ENCODE results near the gene SLC15A1.
A peak's percentile ranks its signal among the peaks of the same experiment; 100 is the strongest.

The SLC15A1 gene

DNA sequence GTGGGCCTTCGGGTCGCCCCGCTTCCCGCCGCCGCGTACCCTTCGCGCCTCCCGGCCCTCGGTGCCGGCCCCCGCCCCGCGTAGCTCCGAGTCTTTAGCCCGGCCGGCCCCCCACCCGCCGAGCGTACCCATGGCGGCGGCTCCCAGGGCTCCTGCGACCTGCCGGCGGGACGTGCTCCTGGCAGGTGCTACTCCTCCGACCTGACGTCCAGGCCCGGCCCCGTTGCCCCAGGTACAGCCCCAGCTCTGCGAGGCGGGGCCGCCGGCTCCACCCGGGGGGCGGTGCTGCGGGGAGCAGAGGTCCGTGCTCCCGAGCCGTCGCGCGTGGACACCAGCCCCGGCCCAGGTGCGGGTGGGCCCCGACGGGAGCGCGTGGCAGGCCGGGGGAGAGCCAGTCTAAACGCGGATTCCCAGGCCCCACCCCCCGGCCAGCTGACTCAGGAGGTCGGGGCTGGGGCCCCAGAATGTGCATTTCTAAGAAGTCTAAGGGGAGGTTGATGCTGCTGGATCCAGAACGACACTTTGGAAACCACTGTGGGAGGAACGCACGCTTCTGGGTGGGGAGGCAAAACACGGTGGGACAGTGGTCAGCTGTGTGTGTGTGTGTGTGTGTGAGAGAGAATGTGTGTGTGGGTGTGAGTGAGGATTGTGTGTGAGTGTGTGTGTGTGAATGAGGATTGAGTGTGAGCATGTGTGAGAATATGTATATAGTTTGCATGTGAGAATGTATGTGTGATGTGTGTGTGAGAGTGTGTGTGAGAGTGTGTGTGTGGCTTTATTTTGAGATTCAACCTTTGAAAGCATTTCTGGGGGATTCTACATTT lies at the start of gene SLC15A1:
Gene SLC15A1, minus strand, starts transcription at position 206 of the 824 bp plus-strand sequence. Its CDS starts 74 bp downstream, at position 132.
- DNase-seq (ENCODE audit: low read depth), result no peak
- H3K4me3 ChIP-seq (ENCODE audit: low read depth, low read length), result peak within 1 kb of the TSS; percentile 22

DNA sequence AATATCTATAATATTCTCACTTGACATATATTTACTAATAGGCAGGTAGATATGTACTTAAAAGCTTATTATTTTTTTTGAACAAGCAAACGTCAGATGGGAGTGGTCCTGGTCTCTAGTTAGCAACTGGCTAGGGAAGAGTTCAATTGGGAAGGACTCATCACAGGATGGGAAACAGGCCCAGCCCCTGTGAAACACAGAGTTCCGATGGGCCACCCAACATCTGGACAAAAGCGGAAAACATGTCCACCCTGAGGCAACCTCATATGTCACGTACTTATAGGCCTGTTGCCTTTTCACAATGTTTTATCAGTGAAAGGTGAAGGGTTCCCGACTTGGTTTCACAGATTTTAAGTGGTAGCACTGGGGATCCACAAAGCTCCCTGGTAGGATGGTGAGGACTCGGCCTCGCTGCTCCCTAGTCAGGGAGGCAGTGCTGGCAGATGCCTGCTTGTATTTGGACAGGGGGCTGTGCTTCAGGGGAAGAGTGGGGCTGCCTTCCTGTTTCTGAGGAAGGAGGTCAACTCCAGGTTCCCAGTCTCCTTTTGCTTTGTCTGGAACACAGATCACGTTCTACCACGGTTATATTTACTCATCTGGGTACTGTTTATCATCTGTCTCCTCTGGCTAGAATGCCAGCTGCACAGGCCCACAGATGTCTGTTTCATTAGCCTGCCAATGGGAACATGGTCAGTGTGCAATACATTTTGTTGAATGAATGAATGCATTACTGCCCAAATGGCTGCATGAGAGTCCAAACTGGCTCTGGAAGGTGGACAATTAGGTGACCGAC lies 49.4 kb upstream of the SLC15A1 start:
- DNase-seq (ENCODE audit: low read depth), result no peak
- H3K4me3 ChIP-seq (ENCODE audit: low read depth, low read length), result no peak overlapping the region

DNA sequence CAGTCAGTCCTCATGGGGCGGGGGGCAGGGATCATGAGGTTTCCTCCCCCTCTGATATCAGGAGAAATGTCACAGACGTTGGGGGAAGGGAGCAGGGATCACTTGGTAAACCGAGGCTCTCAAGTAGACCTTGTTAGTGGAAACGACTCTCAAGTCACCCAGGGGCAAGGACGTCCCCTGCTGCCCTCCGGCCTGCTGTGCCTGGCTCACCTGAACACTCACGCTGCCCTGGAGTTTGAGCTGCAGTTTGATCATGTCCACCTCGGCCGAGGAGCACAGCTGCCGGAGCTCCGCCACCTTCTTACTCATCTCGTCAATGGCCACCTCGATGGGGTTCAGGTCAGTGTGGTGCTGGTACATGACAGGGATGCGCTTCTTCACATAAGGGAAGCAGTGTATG lies 47.6 kb upstream of the SLC15A1 start:
- no peak for DNase-seq (ENCODE audit: low read depth)

DNA sequence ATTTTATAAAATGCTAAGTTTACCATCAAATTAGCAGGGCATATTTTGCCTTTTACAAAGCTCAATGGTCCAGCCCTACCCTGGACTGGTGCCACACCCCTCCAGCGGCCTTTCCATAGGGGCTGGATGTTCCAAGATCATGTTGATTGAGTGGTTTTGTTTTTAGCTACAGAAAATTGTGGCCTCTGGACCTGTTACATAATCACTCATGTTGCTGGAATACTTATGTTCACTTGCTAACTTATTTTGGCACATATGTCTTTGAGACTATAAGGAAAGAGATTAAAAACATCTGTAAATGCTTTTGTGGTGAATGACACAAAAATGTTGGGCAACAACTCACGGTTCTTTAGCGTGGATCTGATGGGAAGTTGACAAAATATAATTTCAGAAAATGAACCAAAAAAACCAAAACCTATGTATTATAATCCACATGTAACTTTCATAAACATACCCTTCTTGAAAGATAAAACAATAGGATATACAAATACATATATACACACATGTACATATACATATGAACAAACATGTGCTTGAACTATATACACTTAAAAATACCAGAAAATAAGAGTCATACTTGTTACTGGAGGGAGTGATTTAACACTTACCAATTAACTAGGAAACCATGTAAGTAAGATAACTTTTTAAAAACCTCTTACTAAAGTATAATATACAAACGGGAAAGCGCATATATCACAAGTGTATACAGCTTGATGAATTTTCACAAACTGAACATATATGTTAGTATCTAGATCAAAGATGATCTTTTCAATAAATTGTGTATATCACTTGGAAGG lies 46.6 kb upstream of the SLC15A1 start:
- DNase-seq (ENCODE audit: low read depth), result peak; percentile 84
- no peak overlapping the region for H3K4me3 ChIP-seq (ENCODE audit: low read depth, low read length)

More for the DNA sequence above, 47.6 kb upstream of the SLC15A1 start:
- H3K4me3 ChIP-seq (ENCODE audit: low read depth, low read length), result no peak overlapping the region

GRCh38 chr13:98797456-98797855 lies 45.0 kb upstream of the SLC15A1 start:
- no peak overlapping the region for H3K4me3 ChIP-seq (ENCODE audit: low read depth, low read length)
- DNase-seq (ENCODE audit: low read depth), result no peak

DNA sequence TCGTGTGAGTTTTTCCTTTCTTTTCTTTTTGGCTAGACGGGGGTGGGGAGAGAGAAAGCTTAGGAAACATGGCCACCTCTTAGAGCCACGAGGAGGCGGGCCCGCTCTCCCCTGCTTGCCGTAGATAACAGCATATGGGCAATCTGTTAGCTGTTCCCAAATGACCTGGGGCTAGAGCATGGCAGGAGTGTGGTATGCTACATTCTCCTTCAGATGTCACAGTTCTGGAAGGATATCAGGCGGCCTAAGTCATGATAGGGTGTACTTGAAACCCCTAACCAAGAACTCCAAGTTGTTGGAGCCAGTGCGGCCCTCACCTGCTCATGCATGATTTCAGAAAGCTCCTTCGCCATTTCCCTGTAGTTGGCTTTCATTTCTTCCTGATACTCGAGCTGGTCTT lies 44.3 kb upstream of the SLC15A1 start:
- no peak overlapping the region for H3K4me3 ChIP-seq (ENCODE audit: low read depth, low read length)
- DNase-seq (ENCODE audit: low read depth), result no peak

- H3K4me3 ChIP-seq (ENCODE audit: low read depth, low read length), result no peak overlapping the region
Measured at GRCh38 chr13:98796191-98796590, 43.7 kb upstream of the SLC15A1 start.

DNA sequence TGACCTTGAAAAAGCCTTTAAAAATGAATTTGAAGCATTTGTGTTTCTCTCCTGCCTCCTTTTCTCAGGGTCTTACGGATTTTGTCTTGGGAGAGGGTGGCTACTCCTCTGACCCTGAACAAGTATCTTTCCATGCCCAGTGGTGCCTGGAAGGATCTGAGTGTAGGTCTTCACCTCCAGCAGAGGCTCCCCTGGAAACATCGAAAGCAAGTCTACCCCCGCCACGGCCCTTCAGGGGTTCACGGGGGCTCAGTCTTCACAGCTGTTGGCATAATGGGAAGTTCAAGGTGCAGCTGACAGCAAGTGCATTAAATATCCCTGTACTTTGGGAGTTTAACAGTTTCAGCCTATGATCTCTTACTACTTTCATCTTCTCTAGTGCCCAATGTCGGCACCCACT lies 42.7 kb upstream of the SLC15A1 start:
- H3K4me3 ChIP-seq (ENCODE audit: low read depth, low read length), result no peak overlapping the region
- DNase-seq (ENCODE audit: low read depth), result no peak

More at GRCh38 chr13:98796191-98796590, 43.7 kb upstream of the SLC15A1 start:
- DNase-seq (ENCODE audit: low read depth), result no peak

DNA sequence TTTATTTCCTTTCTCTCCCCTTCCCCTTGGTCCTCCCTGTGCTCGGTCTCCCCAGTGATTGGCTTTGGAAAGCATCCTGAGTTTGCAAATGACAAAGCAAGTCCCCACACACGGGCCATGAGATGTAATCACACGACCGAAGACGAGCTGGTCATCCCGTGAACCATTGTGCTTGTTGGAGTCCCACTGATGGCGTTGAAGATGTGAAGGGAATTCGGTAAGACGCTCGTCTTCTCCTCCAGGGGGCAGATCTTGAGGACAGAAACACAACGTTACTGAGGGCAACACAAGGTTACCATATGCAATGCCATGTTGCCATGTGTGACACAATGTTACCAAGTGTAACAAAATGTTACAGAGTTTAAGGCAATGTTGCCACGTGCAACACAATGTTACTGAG lies 42.0 kb upstream of the SLC15A1 start:
- no peak overlapping the region for H3K4me3 ChIP-seq (ENCODE audit: low read depth, low read length)
- DNase-seq (ENCODE audit: low read depth), result no peak

DNA sequence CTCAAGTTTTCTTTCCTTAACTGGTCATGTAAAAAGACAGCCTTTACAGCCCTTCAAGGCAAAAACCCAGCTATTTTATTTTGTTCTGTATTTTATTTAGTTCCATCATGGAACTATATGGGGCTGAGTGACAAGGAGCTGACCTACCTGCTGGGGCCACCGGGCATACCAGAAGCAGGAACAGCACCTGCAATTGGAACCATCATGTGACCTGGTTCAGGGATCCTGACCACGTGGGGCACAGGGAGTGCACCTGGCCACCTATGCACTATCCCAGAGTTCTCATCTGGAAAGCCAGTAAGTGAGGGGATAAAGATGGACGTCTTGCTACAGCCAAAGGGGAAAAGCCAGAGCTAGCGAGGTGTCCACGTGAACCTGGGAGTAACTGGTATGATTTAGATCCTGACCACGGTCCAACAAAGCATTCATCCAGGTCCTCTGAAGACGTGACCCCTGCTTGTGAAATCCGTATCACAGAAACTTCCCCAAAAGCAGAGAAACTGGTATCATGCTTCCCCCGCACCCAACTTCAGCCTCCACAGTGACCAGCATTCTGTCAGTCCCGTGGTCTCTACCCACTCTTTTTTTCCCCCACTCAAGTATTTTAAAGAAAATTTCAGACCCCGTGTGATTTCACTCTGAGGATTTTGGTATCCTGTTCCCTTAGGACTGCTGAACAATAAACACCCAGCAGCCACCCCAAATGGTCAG lies 40.5 kb upstream of the SLC15A1 start:
- no peak overlapping the region for H3K4me3 ChIP-seq (ENCODE audit: low read depth, low read length)
- no peak for DNase-seq (ENCODE audit: low read depth)

- H3K4me3 ChIP-seq (ENCODE audit: low read depth, low read length), result no peak overlapping the region
- no peak for DNase-seq (ENCODE audit: low read depth)
Measured at GRCh38 chr13:98792321-98792720, 39.8 kb upstream of the SLC15A1 start.

- DNase-seq (ENCODE audit: low read depth), result no peak
- H3K4me3 ChIP-seq (ENCODE audit: low read depth, low read length), result no peak overlapping the region
Measured at GRCh38 chr13:98791611-98792010, 39.1 kb upstream of the SLC15A1 start.

DNA sequence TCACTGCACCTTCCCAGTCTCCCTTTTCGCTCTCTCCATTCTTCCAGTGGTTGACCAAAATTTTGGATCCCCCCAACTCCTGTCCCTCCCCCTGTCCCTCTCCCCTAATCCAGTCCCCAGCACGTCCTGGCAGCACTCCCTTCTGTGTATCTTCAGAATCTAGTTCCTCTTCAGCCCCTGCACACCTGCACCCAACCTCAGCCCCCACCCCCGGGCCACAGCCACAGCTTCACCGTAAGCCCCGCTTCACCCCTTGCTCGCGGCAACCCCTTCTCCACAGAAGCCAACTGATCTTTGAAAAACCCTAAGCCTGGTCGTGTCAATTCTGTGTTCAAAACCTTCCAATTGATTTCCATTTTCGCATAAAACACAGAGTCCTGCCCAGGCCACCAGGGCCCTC lies 35.5 kb upstream of the SLC15A1 start:
- no peak overlapping the region for H3K4me3 ChIP-seq (ENCODE audit: low read depth, low read length)
- no peak for DNase-seq (ENCODE audit: low read depth)

GRCh38 chr13:98787173-98787572 lies 34.7 kb upstream of the SLC15A1 start:
- DNase-seq (ENCODE audit: low read depth), result no peak
- no peak overlapping the region for H3K4me3 ChIP-seq (ENCODE audit: low read depth, low read length)

- DNase-seq (ENCODE audit: low read depth), result no peak
Measured at GRCh38 chr13:98786023-98786422, 33.6 kb upstream of the SLC15A1 start.

GRCh38 chr13:98785405-98785804 lies 32.9 kb upstream of the SLC15A1 start:
- DNase-seq (ENCODE audit: low read depth), result no peak
- H3K4me3 ChIP-seq (ENCODE audit: low read depth, low read length), result no peak overlapping the region

More at GRCh38 chr13:98786023-98786422, 33.6 kb upstream of the SLC15A1 start:
- no peak overlapping the region for H3K4me3 ChIP-seq (ENCODE audit: low read depth, low read length)

- DNase-seq (ENCODE audit: low read depth), result no peak
- no peak overlapping the region for H3K4me3 ChIP-seq (ENCODE audit: low read depth, low read length)
Measured at GRCh38 chr13:98784666-98785065, 32.2 kb upstream of the SLC15A1 start.

GRCh38 chr13:98783856-98784478 lies 31.5 kb upstream of the SLC15A1 start:
- H3K4me3 ChIP-seq (ENCODE audit: low read depth, low read length), result no peak overlapping the region
- DNase-seq (ENCODE audit: low read depth), result no peak

DNA sequence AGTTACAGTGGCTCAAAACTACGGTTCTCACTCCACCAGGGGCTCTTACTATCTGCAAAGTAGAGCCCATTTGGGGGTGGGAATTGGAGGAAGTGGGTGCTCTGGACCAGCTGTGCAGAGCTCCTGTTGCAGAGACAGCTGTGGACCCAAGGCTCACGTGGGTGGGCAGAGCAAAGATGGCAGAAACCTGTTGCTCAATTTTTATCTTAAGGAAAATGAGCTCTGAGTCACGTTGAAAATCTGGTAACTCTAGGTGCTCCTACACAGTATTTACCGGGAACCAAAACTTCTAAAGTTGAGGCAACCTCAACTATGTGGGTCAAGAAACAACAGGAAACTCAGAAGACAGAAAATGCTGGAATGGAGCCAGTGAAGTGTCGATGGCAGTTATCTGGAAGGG lies 30.2 kb upstream of the SLC15A1 start:
- H3K4me3 ChIP-seq (ENCODE audit: low read depth, low read length), result no peak overlapping the region
- no peak for DNase-seq (ENCODE audit: low read depth)
